Measurements from ENCODE around the gene VAMP2.

The VAMP2 gene

DNA sequence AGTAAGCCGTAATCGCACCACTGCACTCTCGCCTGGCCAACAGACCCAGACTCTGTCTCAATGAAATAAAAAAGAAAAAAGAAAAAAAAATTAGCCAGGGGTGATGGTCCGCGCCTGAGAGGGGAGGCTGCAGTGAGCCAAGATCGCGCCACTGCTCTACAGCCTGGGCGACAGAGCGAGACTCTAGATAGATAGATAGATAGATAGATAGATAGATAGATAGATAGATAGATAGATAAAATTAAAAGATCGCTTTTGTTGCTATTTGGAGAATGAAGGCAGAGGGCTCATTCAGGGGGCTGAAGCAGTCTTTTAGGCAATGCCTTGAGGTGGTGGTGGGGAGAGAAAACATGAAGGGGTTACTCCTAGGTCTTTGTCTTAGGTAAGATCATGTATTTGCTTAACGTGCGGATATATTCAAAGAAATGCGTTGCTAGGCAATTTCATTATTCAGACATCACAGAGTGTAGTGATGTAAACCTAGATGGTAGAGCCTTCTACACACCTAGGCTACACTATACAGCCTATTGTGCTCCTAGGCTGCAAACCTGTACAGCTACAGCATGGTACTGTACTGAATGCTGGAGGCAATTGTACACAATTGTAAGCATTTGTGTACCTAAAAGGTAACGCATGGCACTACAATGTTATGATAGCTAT is 34.5 kb downstream of the VAMP2 start:
- TF ChIP-seq ZBTB7A (IDR thresholded peaks at IDR 0.05; ENCODE audit: low read depth) (no peak), EP300 (IDR thresholded peaks at IDR 0.05; ENCODE audit: borderline replicate concordance) (no peak), FOXM1 (IDR thresholded peaks at IDR 0.05; ENCODE audit: borderline replicate concordance, low read depth) (no peak), TCF12 (IDR thresholded peaks at IDR 0.05; ENCODE audit: low read depth) (no peak), RAD21 (IDR thresholded peaks at IDR 0.05; ENCODE audit: low read depth) (no peak), TAF1 (IDR thresholded peaks at IDR 0.05; ENCODE audit: low read depth) (no peak), YY1 (IDR thresholded peaks at IDR 0.05; ENCODE audit: low read depth) (no peak), CREB1 (IDR thresholded peaks at IDR 0.05; ENCODE audit: low read depth) (no peak), NFIC (IDR thresholded peaks at IDR 0.05) (no peak), TEAD4 (IDR thresholded peaks at IDR 0.05) (no peak), CEBPB (IDR thresholded peaks at IDR 0.05) (no peak), EGR1 (IDR thresholded peaks at IDR 0.05) (no peak)
- TF ChIP-seq, protein P1, sequence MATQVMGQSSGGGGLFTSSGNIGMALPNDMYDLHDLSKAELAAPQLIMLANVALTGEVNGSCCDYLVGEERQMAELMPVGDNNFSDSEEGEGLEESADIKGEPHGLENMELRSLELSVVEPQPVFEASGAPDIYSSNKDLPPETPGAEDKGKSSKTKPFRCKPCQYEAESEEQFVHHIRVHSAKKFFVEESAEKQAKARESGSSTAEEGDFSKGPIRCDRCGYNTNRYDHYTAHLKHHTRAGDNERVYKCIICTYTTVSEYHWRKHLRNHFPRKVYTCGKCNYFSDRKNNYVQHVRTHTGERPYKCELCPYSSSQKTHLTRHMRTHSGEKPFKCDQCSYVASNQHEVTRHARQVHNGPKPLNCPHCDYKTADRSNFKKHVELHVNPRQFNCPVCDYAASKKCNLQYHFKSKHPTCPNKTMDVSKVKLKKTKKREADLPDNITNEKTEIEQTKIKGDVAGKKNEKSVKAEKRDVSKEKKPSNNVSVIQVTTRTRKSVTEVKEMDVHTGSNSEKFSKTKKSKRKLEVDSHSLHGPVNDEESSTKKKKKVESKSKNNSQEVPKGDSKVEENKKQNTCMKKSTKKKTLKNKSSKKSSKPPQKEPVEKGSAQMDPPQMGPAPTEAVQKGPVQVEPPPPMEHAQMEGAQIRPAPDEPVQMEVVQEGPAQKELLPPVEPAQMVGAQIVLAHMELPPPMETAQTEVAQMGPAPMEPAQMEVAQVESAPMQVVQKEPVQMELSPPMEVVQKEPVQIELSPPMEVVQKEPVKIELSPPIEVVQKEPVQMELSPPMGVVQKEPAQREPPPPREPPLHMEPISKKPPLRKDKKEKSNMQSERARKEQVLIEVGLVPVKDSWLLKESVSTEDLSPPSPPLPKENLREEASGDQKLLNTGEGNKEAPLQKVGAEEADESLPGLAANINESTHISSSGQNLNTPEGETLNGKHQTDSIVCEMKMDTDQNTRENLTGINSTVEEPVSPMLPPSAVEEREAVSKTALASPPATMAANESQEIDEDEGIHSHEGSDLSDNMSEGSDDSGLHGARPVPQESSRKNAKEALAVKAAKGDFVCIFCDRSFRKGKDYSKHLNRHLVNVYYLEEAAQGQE (IDR thresholded peaks at IDR 0.05; ENCODE audit: low read depth): no peak
- TF ChIP-seq, protein P2, sequence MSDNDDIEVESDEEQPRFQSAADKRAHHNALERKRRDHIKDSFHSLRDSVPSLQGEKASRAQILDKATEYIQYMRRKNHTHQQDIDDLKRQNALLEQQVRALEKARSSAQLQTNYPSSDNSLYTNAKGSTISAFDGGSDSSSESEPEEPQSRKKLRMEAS (IDR thresholded peaks at IDR 0.05): no peak
- TF ChIP-seq, protein P3, sequence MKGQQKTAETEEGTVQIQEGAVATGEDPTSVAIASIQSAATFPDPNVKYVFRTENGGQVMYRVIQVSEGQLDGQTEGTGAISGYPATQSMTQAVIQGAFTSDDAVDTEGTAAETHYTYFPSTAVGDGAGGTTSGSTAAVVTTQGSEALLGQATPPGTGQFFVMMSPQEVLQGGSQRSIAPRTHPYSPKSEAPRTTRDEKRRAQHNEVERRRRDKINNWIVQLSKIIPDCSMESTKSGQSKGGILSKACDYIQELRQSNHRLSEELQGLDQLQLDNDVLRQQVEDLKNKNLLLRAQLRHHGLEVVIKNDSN (IDR thresholded peaks at IDR 0.05): no peak

DNA sequence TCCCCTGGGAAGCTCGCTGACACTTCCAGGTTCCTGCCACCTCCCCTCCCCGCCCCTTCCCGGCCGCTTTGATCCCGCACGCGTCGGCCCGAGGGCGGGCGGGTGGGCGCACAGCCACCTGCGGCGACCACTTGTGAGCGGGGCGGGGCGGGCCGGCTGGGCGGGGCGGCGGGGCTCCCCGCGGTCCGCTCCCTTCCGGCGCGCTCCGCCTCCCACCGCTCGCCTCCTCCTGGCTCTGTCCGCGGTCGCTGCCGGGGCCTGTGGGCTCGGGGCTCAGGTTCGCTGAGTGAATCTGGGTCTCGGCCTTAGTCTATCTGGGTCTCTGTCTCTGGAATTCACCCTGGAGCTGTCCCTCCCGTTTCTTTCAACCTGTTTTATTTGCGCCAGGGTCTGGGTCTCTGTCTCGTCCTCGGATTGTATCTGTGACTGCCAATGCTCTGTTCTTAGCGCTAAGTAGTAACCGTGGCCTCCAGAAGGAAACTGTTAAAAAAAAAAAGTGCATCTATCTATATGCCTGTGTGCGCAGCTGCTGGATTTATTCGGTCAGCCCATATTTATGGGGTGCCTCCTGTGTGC is 36.2 kb downstream of the VAMP2 start:
- TF ChIP-seq CEBPB (IDR thresholded peaks at IDR 0.05) (no peak), TEAD4 (IDR thresholded peaks at IDR 0.05) (no peak), ZBTB7A (IDR thresholded peaks at IDR 0.05; ENCODE audit: low read depth) (no peak), EGR1 (IDR thresholded peaks at IDR 0.05) (no peak), EP300 (IDR thresholded peaks at IDR 0.05; ENCODE audit: borderline replicate concordance) (no peak), NFIC (IDR thresholded peaks at IDR 0.05) (no peak), YY1 (IDR thresholded peaks at IDR 0.05; ENCODE audit: low read depth) (no peak)
- TF ChIP-seq, protein P1 (IDR thresholded peaks at IDR 0.05; ENCODE audit: low read depth): no peak

DNA sequence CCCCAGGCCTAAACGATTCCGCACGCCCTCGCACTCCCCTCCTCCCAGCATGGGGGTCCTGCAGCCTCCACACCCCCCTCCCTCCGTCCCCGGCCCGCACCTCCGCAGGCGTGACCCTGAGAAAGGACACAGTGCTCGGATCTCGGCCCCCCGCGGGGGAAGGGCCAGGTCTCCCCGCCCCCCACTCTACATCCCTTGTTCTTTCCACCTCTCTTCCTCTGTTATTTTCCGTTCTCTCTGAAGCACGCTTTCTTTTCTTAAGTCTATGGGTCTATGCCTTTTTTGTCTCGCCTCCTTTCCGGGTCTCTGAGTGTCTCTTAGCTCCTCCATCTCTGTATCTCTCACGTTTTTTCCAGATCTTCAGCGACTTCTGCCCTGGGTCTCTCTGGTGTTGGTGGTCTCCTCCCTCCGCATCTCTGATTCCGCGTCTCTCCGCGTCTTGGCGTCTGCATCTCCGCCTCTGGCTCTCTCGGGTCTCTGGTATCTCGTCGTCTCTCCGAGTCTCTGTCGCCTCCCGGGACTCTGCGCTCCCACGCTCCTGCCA is 36.7 kb downstream of the VAMP2 start:
- TF ChIP-seq, protein P1 (IDR thresholded peaks at IDR 0.05; ENCODE audit: low read depth): no peak
- no peak for TF ChIP-seq RAD21 (IDR thresholded peaks at IDR 0.05; ENCODE audit: low read depth)
- 0 out of 2 replicates have a peak, but pooled peaks have one; percentile 13 for TF ChIP-seq TAF1 (IDR thresholded peaks at IDR 0.05; ENCODE audit: low read depth)

DNA sequence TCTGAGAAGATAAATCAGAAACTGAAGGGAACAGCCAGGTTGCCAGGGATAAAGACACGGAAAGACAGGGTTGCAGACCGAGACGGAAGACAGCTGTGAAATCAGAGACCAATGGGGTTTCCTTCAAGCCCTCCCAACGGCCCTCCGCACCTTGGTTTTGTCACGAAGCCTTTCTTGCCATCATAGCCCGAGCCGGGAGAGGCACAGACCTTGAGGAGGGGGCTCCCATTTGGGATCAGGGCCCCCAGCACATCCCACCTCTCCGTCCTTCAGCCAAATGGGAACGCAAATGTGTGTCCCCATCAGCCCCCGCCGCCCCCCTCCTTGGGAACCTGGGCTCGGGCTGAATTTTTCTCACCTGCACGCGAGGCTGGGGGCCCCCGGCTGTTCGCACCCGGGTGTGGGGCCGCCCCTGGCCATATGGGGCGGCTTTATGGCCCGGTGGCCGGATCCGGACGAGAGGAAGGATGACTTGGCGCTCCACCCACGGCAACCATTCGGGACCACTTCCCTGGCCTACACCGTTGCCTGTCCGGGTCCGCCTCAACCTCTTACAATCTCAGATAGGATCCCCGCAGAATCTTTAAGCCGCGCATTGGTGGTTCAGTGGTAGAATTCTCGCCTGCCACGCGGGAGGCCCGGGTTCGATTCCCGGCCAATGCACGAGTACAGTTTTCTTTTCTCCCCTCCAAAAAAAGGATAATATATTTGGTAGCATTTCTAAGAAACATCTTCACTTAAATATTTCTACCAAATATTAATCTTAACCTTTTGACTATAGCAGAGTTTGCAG is 37.4 kb downstream of the VAMP2 start:
- TF ChIP-seq TEAD4 (IDR thresholded peaks at IDR 0.05) (peak; percentile 93), YY1 (IDR thresholded peaks at IDR 0.05; ENCODE audit: low read depth) (0 out of 2 replicates have a peak, but pooled peaks have one; percentile 47), TCF12 (IDR thresholded peaks at IDR 0.05; ENCODE audit: low read depth) (0 out of 2 replicates have a peak, but pooled peaks have one; percentile 32), CEBPB (IDR thresholded peaks at IDR 0.05) (0 out of 2 replicates have a peak, but pooled peaks have one; percentile 30), TAF1 (IDR thresholded peaks at IDR 0.05; ENCODE audit: low read depth) (no peak)
